Activated CD8-positive, alpha-beta T cell treated with anti-CD3 and anti-CD28 coated beads for 36 hours (primary cell): ENCODE data around the gene FAM13A. TPM values are rescaled to one million over a fixed set of nuclear protein-coding genes. Genes with fewer than 3 reads are reported as not detected.

Experiments used
- ATAC-seq: fragments of 200-7000 bp; cut with Tn5 transposase; one replicate; pipeline ENCODE4 v1.10.0; 2021; ENCODE audit warnings: mild to moderate bottlenecking, moderate library complexity
- CTCF ChIA-PET: fragments of 350-600 bp; sonication (Branson Sonifier 250); formaldehyde crosslinking; loops from one replicate; lab custom pipeline; 2021; ENCODE audit warnings: antibody characterized with exemption; lab: Charles Lee
- POLR2A ChIA-PET: fragments of 350-600 bp; sonication (Branson Sonifier 250); formaldehyde crosslinking; loops from one replicate; lab custom pipeline; 2021; ENCODE audit warnings: antibody characterized with exemption; lab: Charles Lee
- DNase-seq: peaks from one replicate; pipeline ENCODE4 v3.0.0-alpha.2; 2020
- H3K27ac Mint-ChIP-seq: one replicate; pipeline ENCODE4 v1.8.0; 2021; ENCODE audit warnings: mild to moderate bottlenecking, mixed read lengths
- H3K27me3 Mint-ChIP-seq: one replicate; pipeline ENCODE4 v1.8.0; 2021; ENCODE audit warnings: mixed read lengths
- H3K36me3 Mint-ChIP-seq: one replicate; pipeline ENCODE4 v1.8.0; 2021; ENCODE audit warnings: low read depth, mixed read lengths
- H3K4me1 Mint-ChIP-seq: one replicate; pipeline ENCODE4 v1.8.0; 2021; ENCODE audit warnings: low read depth, mixed read lengths
- H3K4me3 Mint-ChIP-seq: one replicate; pipeline ENCODE4 v1.8.0; 2021; ENCODE audit warnings: mild to moderate bottlenecking, moderate library complexity, mixed read lengths
- H3K9me3 Mint-ChIP-seq: one replicate; pipeline ENCODE4 v1.8.0; 2021; ENCODE audit warnings: mixed read lengths
- CTCF ChIP-seq: fragments of 200-600 bp; IDR thresholded peaks from one replicate; pipeline ENCODE4 v1.8.0; 2022; ENCODE audit warnings: antibody characterized with exemption, mild to moderate bottlenecking
- intact Hi-C: fragments of 100-400 bp; cut with micrococcal nuclease; formaldehyde crosslinking; loops from one replicate; pipeline ENCODE4 v1.10.0; 2022
- total RNA-seq, 2 experiments: library from RNA; stranded (reverse); gene quantifications; one replicate each; pipeline ENCODE4 v1.2.3, GENCODE V29; 2021

Gene FAM13A
- total RNA-seq, 2 experiments from 2014 or later = 4.5 to 6.0 TPM

- POLR2A ChIA-PET = interaction anchor here (0.6 kb wide), 1 partner anchor 172 kb away, joined by 3 read pairs; no protein-coding TSS in a partner anchor
- CTCF ChIA-PET = no interaction called here
- peaks cover 4% of the 10 kb centered on the region for H3K36me3 Mint-ChIP-seq
- intact Hi-C loops = no loop called here
- no peak overlapping the region for H3K4me3 Mint-ChIP-seq
- H3K4me1 Mint-ChIP-seq = no peaks in the 10 kb centered on the region
- TF ChIP-seq CTCF = no peak
- no peaks in the 10 kb centered on the region for H3K27me3 Mint-ChIP-seq
- ATAC-seq (no peak), DNase-seq (no peak)
- no peak overlapping the region for H3K27ac Mint-ChIP-seq
- no peaks in the 10 kb centered on the region for H3K9me3 Mint-ChIP-seq
These were observed 328.8 kb downstream of the FAM13A start for GRCh38 chr4:88728146-88728545.

- ChIA-PET POLR2A (no interaction called here), CTCF (interaction anchor here (1.0 to 1.4 kb wide), 2 partner anchors 11 to 186 kb away, joined by 3 to 5 read pairs; no protein-coding TSS in a partner anchor)
- intact Hi-C loops = no loop called here
- H3K4me1 Mint-ChIP-seq = no peaks in the 10 kb centered on the region
- no peak for TF ChIP-seq CTCF
- ATAC-seq (no peak), DNase-seq (no peak)
- no peaks in the 10 kb centered on the region for H3K27me3 Mint-ChIP-seq
- no peaks in the 10 kb centered on the region for H3K9me3 Mint-ChIP-seq
- peaks cover 6% of the 10 kb centered on the region for H3K36me3 Mint-ChIP-seq
- H3K4me3 Mint-ChIP-seq = no peak overlapping the region
- H3K27ac Mint-ChIP-seq = no peak overlapping the region
These were observed 331.0 kb downstream of the FAM13A start for GRCh38 chr4:88725986-88726385.

GRCh38 chr4:88725143-88725542 lies 331.8 kb downstream of the FAM13A start:
- CTCF ChIA-PET = interaction anchor here (0.7 to 1.4 kb wide), 2 partner anchors 67 to 185 kb away, joined by 3 to 5 read pairs; no protein-coding TSS in a partner anchor
- intact Hi-C loops = no loop called here
- no peak for DNase-seq
- Mint-ChIP-seq H3K27ac (no peak overlapping the region), H3K4me1 (no peaks in the 10 kb centered on the region), H3K27me3 (no peaks in the 10 kb centered on the region), H3K9me3 (no peaks in the 10 kb centered on the region), H3K4me3 (no peak overlapping the region), H3K36me3 (peaks cover 6% of the 10 kb centered on the region)
- ATAC-seq = no peak
- POLR2A ChIA-PET = no interaction called here
- no peak for TF ChIP-seq CTCF

- H3K4me3 Mint-ChIP-seq = no peak overlapping the region
- no peaks in the 10 kb centered on the region for H3K4me1 Mint-ChIP-seq
- intact Hi-C loops = no loop called here
- no peak for DNase-seq
- H3K27ac Mint-ChIP-seq = no peak overlapping the region
- CTCF ChIA-PET = interaction anchor here (0.7 kb wide), 1 partner anchor 67 kb away, joined by 3 read pairs; no protein-coding TSS in a partner anchor
- no peaks in the 10 kb centered on the region for H3K27me3 Mint-ChIP-seq
- POLR2A ChIA-PET = no interaction called here
- no peak for TF ChIP-seq CTCF
- H3K36me3 Mint-ChIP-seq = peaks cover 6% of the 10 kb centered on the region
- no peaks in the 10 kb centered on the region for H3K9me3 Mint-ChIP-seq
- no peak for ATAC-seq
These were observed 332.6 kb downstream of the FAM13A start for GRCh38 chr4:88724406-88724805.

- DNase-seq (no peak), ATAC-seq (no peak)
- CTCF ChIA-PET = interaction anchor here (1.1 kb wide), 1 partner anchor 301 kb away, joined by 3 read pairs; no protein-coding TSS in a partner anchor
- intact Hi-C loops = no loop called here
- H3K9me3 Mint-ChIP-seq = peaks cover 4% of the 10 kb centered on the region
- H3K4me1 Mint-ChIP-seq = no peaks in the 10 kb centered on the region
- no peak for TF ChIP-seq CTCF
- H3K36me3 Mint-ChIP-seq = peaks cover 17% of the 10 kb centered on the region
- no peak overlapping the region for H3K4me3 Mint-ChIP-seq
- H3K27ac Mint-ChIP-seq = no peak overlapping the region
- H3K27me3 Mint-ChIP-seq = no peaks in the 10 kb centered on the region
- POLR2A ChIA-PET = interaction anchor here (0.6 kb wide), 1 partner anchor 193 kb away, joined by 4 read pairs; no protein-coding TSS in a partner anchor
These were observed 334.2 kb downstream of the FAM13A start for GRCh38 chr4:88722828-88723227.
